ENCODE data around the gene ZNF607.
A peak's percentile ranks its signal among the peaks of the same experiment; 100 is the strongest.

Gene ZNF607

GRCh38 chr19:37654118-37654517 lies 65.4 kb downstream of the ZNF607 start:
- peak; percentile 5 for DNase-seq (ENCODE audit: low read depth)
- TF ChIP-seq CTCF (conservative IDR thresholded peaks at IDR 0.05; ENCODE audit: control insufficient read depth, insufficient read depth, low read depth, low read length) = no peak
- H3K4me3 ChIP-seq (ENCODE audit: control insufficient read depth, low read depth, low read length) = peak overlapping the region; percentile 79
